NCI-H2227 treated with DMSO at 0.1 percent for 48 hours (cell line): ENCODE results near the gene SETD2.
"Not testable (repeated sequence)": the region's sequence is repeated elsewhere in the genome, so short reads cannot be mapped to it uniquely, and the experiment has no call there.

Experiments
- DNase-seq: peaks from one replicate; lab custom pipeline; 2025; lab: John Stamatoyannopoulos, UW

The SETD2 gene

DNA sequence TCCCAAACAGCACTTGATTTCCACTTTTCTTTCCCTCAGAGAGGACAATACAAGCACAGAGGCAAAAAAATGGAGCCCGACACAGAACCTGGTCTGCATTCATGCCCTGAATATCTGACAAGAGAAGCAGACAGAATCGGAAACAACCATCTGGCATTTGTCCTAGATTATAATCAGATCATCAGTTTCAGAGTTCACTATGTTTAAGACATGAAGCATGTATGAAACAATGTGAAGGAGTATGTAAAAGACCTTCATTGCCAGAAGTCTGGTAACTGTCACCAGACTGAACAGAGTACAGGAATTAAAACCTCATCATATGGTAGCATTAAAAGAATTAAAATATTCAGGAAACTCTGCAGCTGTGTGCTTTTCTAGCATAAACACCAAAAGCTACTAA is 65.0 kb downstream of the SETD2 start:
- no peak for DNase-seq

- no peak for DNase-seq
Measured at GRCh38 chr3:47097864-47098263, 66.0 kb downstream of the SETD2 start.

DNA sequence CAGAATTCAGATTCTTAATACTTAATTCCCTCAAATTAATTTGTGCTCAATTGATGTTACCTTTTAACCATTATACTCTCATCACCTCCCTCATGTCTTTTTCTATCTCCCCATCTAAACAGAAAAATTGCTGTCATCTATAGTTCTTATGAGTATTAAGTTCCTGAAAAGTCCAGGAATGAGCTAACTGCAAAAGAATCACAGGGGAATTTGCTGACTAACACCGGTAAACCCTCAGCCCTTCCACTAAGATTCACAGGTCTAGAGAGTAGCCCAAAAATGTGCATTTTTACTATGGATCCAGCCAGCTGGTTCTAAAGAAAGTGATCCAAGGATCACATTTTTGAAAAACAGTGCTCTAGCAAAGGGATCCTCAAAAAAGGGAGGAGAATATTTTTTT is 67.0 kb downstream of the SETD2 start:
- DNase-seq: no peak

- DNase-seq: no peak
Measured at GRCh38 chr3:47092090-47092489, 71.8 kb downstream of the SETD2 start.

GRCh38 chr3:47089630-47090029 is 74.3 kb downstream of the SETD2 start:
- DNase-seq: no peak

GRCh38 chr3:47086071-47086470 is 77.8 kb downstream of the SETD2 start:
- DNase-seq: no peak

DNA sequence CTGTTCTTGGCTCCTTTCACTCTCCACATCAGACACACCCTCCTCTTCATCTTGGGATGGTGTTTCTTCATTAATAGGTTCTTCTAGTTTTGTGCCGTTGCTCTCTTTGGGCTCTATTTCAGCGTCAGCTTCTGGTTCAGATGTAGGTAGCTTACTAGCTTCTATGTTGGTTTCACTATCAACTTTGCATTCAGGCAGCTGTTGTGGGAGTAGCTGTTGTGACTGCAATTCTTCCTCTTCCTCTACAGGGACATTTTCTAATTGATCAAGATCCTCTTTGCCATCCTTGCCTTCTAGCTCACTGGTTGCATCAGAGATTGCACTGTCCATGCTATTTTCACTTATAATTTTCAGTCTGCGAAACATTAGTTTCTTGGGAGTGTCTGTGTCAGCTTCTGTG is 80.1 kb downstream of the SETD2 start:
- no peak for DNase-seq

DNA sequence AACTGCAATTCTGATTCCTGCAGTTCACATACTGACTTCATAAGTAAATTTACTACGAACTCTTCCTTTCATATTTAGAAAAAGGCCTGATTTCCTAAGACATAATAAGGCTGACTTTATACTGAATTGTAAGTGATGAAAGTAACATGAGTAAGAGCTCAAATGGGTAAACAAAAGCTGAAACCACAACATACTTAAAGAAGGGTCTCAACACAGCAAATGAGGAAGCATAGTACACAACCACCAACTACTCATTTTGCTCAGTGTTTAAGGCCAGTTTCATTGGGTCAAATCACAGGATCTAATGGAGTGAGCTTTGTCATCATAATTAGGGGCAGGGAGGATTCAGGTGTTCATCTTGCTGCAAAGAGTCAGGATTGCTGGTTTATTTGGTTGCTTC is 81.4 kb downstream of the SETD2 start:
- no peak for DNase-seq

GRCh38 chr3:47079432-47079831 is 84.5 kb downstream of the SETD2 start:
- no peak for DNase-seq

- DNase-seq: no peak
Measured at GRCh38 chr3:47073685-47074084, 90.2 kb downstream of the SETD2 start.

- no peak for DNase-seq
Measured at GRCh38 chr3:47070770-47071169, 93.1 kb downstream of the SETD2 start.

GRCh38 chr3:47066259-47066658 is 97.7 kb downstream of the SETD2 start:
- DNase-seq: not testable (repeated sequence)

DNA sequence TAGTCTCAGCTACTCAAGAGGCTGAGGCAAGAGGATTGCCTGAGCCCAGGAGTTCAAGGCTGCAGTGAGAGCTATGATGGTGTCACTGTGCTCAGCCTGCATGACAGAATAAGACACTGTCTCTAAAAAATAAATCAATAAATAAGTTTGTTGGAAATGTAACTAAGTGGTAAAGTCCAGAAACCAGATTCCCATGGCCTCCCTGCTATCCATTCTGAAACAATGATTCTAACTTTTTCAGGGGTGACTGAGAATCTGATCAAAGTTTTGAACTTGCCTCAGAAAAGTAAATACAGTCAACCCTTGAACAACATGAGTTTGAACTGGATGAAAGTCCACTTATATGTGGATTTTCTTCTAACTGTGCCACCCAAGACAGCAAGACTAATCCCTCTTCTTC is 98.2 kb downstream of the SETD2 start:
- no peak for DNase-seq

DNA sequence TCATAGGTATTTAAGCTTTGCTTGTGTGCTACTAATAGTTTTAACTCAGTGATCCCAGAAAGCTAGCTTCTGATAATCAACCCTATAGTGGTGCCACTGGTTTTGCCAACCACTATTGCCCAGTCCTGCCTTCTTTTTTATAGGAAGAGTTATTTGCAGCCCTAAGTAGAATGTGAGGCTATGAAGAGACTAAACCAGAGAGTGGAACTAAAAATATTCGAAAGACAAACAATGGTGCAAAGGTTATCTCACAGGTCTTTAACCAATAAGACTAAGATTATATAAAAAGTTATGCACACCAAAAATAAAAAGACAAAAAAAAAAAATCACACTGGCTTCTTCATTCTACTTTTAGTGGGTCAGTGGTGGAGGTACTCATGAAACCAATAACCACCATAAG is 98.9 kb downstream of the SETD2 start:
- DNase-seq: no peak

- DNase-seq: no peak
Measured at GRCh38 chr3:47057212-47057671, 106.7 kb downstream of the SETD2 start.

- no peak for DNase-seq
Measured at GRCh38 chr3:47056705-47057104, 107.2 kb downstream of the SETD2 start.

- DNase-seq: no peak
Measured at GRCh38 chr3:47054412-47054811, 109.5 kb downstream of the SETD2 start.

GRCh38 chr3:47047673-47048072 is 116.2 kb downstream of the SETD2 start:
- DNase-seq: no peak

DNA sequence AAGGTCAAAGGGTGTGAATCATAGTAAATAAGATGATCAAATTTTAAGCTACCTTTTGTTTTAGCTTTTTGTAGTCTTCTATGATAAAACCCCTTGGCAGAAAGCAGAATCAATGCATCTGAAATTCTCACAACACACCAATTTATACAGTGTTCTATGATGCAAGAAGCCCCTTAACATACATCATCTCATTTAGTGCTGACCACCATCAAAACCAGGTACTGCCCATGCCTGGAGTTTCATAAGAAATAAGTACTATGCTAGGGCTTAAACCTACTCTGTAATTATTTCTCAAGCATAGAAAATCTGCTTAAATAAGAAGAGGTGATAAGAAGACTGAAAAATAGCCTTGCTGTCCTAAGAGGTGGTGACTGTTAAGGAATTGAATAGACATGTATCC is 116.8 kb downstream of the SETD2 start:
- DNase-seq: no peak

DNA sequence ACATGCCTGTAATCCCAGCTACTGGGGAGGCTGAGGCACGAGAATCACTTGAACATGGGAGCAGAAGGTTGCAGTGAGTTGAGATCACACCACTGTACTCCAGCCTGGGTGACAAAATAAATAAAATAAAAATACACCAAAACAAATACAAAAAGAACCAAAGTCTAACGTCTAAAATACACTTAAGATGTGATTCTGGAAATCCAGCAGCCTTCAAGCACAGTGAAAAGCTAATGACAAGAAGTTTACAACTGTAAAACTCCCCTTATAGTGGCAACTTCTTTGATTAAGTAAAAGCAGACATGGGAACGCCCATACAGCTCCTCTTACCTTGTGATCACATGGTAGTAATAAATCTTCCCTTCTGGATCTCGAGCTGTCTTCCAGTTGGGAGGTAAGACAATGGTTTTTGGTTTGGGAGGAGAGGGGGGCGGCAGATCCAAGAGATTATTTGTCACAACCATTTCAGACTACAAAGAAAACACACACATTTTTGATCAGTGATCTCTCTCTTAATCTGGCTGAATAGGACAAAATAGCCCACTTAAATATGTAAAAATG is 121.6 kb downstream of the SETD2 start:
- no peak for DNase-seq

- DNase-seq: no peak
Measured at GRCh38 chr3:47041114-47041513, 122.8 kb downstream of the SETD2 start.

DNA sequence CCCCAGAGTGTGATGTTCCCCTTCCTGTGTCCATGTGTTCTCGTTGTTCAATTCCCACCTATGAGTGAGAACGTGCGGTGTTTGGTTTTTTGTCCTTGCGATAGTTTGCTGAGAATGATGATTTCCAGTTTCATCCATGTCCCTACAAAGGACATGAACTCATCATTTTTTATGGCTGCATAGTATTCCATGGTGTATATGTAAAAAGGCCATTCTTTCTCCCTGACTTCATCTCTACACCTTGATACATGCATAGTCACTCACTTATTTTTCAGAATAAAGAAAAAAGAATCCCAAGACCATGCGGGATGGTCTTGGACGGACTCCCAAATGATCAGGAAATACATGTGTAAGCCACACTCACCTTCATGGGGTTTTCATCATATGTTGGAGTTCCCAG is 126.6 kb downstream of the SETD2 start:
- DNase-seq: not testable (repeated sequence)

DNA sequence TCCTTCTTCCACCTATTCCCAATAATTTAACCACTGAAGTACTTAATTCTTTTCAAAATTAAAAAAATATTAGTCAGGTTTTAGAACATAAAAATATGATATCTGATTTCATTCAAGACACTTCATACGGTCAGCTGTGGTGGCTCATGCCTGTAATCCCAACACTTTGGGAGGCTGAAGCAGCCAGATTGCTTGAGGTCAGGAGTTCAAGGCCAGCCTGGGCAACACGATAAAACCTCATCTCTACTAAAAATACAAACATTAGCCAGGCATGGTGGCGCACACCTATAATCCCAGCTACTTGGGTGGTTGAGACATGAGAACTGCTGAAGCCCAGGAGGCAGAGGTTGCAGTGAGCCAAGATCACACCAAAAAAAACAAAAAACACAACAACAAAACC is 127.8 kb downstream of the SETD2 start:
- no peak for DNase-seq

DNA sequence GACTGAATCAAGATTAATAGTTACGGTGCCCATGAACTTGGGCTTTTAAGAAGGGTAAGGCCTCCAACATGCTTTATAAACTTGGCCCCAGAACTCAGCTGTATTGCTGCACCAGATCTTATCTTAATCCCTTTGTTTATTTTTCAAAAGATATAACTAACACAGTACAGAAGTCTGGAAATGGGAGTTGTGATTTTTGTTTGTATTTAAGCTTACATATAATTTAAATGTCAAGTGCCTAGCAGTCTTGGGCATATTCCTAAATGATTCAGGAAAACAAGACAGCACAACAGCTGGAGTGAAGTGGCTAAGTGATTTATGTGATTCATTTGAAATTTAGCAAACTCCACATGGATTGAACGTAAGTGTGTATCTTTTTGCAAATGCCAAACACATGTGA is 128.3 kb downstream of the SETD2 start:
- DNase-seq: no peak
